SIG-M5 treated with dmso at 0.1 percent for 504 hours (cell line): ENCODE results near the gene PLEKHM2.
"Not testable (repeated sequence)": the region's sequence is repeated elsewhere in the genome, so short reads cannot be mapped to it uniquely, and the experiment has no call there.

Source experiments
- DNase-seq: peaks from one replicate; lab custom pipeline; 2025; ENCODE audit not compliant: unreplicated experiment; lab: John Stamatoyannopoulos, UW

The PLEKHM2 gene, protein sequence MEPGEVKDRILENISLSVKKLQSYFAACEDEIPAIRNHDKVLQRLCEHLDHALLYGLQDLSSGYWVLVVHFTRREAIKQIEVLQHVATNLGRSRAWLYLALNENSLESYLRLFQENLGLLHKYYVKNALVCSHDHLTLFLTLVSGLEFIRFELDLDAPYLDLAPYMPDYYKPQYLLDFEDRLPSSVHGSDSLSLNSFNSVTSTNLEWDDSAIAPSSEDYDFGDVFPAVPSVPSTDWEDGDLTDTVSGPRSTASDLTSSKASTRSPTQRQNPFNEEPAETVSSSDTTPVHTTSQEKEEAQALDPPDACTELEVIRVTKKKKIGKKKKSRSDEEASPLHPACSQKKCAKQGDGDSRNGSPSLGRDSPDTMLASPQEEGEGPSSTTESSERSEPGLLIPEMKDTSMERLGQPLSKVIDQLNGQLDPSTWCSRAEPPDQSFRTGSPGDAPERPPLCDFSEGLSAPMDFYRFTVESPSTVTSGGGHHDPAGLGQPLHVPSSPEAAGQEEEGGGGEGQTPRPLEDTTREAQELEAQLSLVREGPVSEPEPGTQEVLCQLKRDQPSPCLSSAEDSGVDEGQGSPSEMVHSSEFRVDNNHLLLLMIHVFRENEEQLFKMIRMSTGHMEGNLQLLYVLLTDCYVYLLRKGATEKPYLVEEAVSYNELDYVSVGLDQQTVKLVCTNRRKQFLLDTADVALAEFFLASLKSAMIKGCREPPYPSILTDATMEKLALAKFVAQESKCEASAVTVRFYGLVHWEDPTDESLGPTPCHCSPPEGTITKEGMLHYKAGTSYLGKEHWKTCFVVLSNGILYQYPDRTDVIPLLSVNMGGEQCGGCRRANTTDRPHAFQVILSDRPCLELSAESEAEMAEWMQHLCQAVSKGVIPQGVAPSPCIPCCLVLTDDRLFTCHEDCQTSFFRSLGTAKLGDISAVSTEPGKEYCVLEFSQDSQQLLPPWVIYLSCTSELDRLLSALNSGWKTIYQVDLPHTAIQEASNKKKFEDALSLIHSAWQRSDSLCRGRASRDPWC

DNA sequence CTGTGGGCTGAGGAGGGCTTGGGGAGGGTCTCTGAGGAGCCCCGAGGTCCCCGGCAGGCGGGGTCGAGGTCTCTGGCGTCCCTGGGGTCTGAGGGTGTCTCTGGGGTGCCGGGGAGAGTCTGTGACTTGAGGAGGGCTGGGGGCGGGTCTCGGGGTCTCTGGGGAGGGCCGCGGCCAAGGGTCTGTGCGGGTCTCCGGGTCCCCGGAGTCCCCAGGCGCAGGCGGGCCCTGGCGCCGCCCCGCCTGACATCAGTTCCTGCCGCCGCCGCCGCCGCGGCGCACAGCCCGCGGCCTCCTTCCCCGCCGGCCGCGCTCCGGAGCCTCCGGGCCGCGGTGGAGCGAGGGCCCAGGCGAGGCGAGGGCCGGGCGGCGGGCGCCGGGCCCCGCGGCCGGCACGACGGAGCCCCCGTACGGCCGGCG lies at the start of gene PLEKHM2:
TSS of gene PLEKHM2 (plus strand) at position 279 of the 420 bp plus-strand sequence. CDS start 239 bp downstream, outside the sequence.
- no peak for DNase-seq

DNA sequence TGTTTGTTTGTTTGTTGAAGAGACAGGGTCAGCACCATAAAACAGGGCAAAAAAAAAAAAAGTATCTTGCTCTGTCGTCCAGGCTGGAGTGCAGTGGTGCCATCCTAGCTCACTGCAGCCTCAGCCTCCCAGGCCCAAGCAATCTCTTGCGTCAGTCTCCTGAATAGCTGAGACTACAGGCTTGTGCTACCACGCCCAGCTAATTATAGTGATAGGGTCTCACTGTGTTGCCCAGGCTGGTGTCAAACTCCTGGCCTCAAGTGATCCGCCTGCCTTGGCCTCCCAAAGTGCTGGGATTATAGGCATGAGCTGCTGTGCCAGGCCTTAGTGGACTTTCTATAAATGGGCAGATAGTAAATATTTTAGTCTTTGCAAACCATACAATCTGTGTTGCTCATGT lies 47.7 kb upstream of the PLEKHM2 start:
- no peak for DNase-seq

DNA sequence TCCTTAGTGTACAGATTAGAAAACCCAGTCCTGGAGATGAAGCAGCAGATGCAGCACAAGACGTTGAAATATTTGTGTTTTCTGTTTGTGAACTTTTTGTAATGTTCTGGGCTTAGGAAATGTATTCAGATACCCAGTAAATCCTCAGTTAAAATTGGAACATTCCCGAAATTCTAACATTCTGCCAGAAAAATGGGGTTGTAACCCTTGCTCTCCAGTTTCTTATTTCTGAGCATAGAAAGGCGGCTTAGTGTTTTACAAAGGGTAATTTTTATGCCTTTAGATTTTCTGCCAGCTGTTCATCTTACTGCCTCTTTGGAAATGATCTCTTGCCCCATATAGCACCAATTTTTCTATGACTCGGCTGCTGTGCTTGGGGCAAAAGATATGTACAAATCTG lies 46.3 kb upstream of the PLEKHM2 start:
- DNase-seq: no peak

DNA sequence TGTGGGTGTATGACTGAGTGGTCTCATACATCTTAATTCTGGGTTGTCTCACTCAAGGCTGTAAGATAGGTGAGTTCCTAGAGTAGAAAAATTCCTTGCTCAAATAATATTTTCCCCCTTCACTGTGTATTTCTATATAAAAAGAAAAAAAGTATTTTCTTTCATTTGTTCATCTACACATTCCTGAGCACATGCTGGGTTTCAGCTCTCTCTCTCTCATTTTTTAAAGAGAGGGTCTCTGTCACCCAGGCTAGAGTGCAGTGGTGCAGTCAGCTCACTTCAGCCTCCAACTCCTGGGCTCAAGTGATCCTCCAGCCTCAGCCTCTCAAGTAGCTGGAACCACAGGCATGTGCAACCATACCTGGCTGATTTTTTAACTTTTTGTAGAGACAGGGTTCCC lies 44.9 kb upstream of the PLEKHM2 start:
- no peak for DNase-seq

DNA sequence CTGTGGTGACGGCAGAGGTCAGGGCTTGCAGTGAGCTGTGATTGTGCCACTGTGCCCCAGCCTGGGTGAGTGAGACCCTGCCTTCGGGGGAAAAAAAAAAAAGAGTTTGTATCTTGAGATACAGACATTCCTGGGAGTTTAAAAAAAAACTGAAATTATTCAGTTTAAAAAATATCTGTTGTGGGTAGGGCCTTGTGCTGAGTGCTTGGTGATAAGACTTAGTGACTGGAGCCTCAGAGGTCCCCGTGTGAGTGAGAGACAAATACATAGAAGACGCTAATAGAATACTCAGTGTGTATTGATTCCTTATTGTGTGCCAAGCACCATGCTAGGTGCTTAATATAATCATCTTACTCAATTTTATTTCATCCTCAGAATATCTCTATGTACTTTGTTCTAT lies 44.2 kb upstream of the PLEKHM2 start:
- no peak for DNase-seq

GRCh38 chr1:15640667-15641066 lies 43.5 kb upstream of the PLEKHM2 start:
- DNase-seq: no peak

DNA sequence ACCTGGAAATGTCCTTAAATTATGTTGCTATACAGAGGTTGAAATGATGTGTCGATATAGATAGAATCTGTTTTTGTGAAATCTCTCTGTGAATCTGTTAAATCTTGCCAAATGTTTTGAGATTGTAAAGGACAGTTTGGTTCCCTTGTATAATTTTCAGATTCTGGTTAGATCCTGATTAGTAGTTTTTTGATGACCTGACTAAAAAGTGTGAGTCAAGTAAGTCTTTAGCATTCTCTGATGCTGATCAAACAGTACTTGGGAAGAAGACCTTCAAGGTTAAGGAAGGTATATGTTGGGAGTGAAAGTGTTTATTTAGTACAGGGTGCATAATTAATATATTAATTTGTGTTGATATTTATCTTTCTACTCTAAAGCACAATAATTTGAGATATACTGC lies 34.2 kb upstream of the PLEKHM2 start:
- no peak for DNase-seq

DNA sequence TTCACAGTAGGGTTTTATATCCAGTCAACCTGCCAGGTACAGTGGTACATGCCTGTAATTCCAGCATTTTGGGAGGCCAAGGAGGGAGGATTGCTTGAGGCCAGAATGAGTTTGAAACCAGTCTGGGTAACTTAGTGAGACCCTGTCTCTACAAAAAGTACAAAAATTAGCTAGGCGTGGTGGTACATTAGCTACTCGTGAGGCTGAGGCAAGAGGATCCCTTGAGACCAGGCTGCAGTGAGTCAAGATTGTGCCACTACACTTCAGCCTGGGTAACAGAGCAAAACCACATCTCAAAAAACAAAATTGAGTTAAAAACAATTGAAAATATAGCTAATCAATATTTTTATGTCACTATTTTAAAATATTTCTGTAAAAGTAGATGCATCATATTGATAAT lies 33.7 kb upstream of the PLEKHM2 start:
- no peak for DNase-seq

GRCh38 chr1:15652130-15652529 lies 32.0 kb upstream of the PLEKHM2 start:
- DNase-seq: not testable (repeated sequence)

GRCh38 chr1:15654091-15654690 lies 29.9 kb upstream of the PLEKHM2 start:
- no peak for DNase-seq

- no peak for DNase-seq
Observed at GRCh38 chr1:15656464-15656863, 27.7 kb upstream of the PLEKHM2 start.

DNA sequence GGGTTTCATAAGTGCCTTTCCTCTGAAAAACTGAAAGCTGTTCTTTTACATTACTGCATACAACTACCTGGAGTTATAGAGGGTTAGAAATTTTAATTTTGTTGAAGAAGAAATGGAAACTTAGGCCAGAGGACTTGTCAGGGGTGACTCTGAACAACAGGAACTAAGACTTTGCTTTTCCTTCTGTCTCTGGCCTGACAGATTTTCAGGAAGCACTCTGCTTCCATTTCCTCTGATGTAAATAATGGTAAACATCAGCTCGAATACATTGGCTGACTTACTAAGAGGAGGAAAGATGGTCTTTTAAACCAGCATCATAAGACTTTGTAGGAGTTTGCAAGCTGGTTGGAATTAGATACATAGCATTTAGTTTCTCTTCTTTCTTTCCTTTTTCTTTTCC lies 27.1 kb upstream of the PLEKHM2 start:
- DNase-seq: no peak

DNA sequence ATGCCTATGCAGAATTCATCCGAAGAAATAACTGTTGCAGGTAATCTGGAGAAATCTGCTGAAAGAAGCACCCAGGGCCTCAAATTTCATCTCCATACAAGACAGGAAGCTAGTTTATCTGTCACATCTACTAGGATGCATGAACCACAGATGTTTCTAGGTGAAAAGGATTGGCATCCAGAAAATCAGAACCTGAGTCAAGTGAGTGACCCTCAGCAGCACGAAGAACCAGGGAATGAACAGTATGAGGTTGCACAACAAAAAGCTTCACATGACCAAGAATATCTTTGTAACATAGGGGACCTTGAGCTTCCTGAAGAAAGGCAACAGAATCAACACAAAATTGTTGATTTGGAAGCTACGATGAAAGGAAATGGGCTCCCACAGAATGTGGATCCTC lies 24.0 kb upstream of the PLEKHM2 start:
- DNase-seq: no peak

- no peak for DNase-seq
Observed at GRCh38 chr1:15662477-15662876, 21.6 kb upstream of the PLEKHM2 start.

- no peak for DNase-seq
Observed at GRCh38 chr1:15663925-15664324, 20.2 kb upstream of the PLEKHM2 start.

DNA sequence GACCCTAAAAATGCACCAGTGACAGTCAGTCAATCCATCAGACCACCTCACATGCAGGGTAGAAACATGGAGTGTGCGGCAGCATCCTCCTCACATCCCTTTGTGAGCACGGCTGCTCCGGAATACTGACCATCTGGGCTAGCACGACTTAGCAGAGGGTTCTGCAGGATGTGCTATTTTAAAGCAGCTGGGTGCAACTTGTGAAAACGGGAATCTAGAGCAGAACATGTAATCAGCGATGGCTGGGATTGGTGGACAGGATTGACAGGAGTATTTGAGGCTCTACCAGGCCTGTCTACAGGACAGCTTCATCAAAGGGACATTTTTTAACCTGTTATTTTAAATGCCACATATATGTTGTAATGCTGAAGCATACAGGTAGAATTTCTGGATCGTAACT lies 16.8 kb upstream of the PLEKHM2 start:
- no peak for DNase-seq

DNA sequence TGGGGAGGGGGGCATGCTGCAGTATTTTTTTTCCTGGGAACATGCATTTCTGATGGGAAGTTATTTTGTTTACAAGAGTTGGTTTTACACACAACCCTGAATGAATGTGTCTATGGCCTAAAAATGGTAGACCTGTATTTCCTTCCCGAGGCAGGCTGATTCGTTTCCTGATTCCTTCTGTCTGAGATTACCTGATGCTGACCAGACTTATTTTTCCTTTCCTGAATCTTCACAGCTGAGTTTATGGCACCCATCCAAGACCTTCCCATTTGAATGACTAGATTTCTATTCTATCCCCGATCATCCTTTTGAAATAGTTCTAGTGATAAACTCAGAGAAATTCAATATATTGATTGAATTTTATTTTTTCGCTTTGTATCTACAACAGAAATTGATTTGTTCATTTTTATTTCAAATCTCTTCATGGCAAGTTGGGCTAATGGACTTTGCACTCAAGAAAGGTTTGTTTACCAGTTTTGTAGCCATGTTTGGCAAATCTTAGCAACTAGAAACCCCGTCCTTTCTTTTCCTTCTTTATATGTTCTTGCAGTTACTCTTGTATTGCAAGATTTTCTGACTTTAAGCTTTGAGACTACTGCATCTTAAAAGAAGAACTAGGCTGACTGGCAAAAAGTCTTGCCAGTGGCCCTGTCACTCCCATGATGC lies 15.9 kb upstream of the PLEKHM2 start:
- DNase-seq: no peak

DNA sequence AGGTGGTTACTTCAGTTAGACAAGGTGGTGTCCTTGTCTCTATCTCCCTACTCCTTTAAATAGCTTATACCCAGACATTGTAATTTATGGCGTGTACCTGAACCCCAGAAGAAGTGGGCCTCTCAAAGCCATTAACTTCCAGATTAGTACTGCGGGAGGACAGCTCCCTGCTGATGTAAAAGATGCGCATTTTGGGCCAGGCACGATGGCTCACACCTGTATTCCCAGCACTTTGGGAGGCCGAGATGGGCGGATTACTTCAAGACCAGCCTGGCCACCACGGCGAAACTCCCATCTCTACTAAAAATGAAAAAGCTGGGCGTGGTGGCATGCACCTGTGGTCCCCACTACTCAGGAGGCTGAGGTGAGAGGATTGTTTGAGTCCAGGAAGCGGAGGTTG lies 15.0 kb upstream of the PLEKHM2 start:
- DNase-seq: no peak

GRCh38 chr1:15669864-15670263 lies 14.3 kb upstream of the PLEKHM2 start:
- DNase-seq: no peak

DNA sequence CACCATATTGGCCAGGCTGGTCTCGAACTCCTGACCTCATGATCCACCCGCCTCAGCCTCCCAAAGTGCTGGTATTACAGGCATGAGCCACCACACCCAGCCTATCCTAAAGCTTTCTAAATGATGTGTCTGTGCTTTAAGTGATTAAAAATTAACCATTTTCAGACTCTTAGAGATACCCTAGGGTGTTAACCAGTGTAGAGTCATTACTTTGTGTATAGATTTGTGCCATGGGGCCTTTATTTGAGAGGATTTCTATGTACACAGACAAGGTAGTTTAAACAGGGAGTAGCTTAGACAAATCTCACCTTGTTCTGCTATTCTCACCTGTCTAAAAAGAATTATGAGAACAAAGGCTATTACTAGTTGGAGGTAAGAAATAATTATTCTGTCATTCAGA lies 12.7 kb upstream of the PLEKHM2 start:
- no peak for DNase-seq
